Caco-2 (cell line): Measurements from ENCODE around the gene CRLF3. TPM values are rescaled to one million over a fixed set of nuclear protein-coding genes. Genes with fewer than 3 reads are reported as not detected.

Experiments used
- BruUV-seq: library from RNA; stranded (reverse); fragments of 400-500 nt; replicated peaks from 2 replicates; lab custom pipeline; 2021; lab: Mats Ljungman, UMichigan
- CTCF ChIA-PET: fragments of 300-600 bp; sonication (Branson Sonifier 250); formaldehyde crosslinking; loops from one replicate; lab custom pipeline; 2022; ENCODE audit warnings: antibody characterized with exemption; lab: Charles Lee
- POLR2A ChIA-PET: fragments of 300-600 bp; sonication (Branson Sonifier 250); formaldehyde crosslinking; loops from one replicate; lab custom pipeline; 2022; ENCODE audit warnings: antibody characterized with exemption; lab: Charles Lee
- DNase-seq, 2 experiments: peaks; one replicate each; pipeline versions ENCODE4 v3.0.0 to v3.0.0-alpha.2; 2020 to 2022
- H3K27me3 ChIP-seq: replicated peaks from 2 replicates; pipeline ENCODE4 v1.6.0; 2011; ENCODE audit warnings: low read length; ENCODE audit not compliant: control insufficient read depth, insufficient read depth
- H3K36me3 ChIP-seq: 2 replicates; pipeline ENCODE4 v1.5.1; 2011; ENCODE audit warnings: low read length; ENCODE audit not compliant: control insufficient read depth, insufficient read depth
- H3K4me1 ChIP-seq: fragments of 250-450 bp; sonication (Bioruptor Pico); 2 replicates; pipeline ENCODE4 v1.5.1; 2020; ENCODE audit warnings: mild to moderate bottlenecking
- H3K4me3 ChIP-seq: 2 replicates; pipeline ENCODE4 v1.5.1; 2011; ENCODE audit warnings: low read depth, mild to moderate bottlenecking, control low read depth, low read length
- H3K9me3 ChIP-seq: fragments of 250-450 bp; sonication (Bioruptor Pico); 2 replicates; pipeline ENCODE4 v1.5.1; 2020; ENCODE audit warnings: mild to moderate bottlenecking, moderate library complexity
- H3K27ac Mint-ChIP-seq: one replicate; pipeline ENCODE4 v1.8.0; 2022; ENCODE audit warnings: mixed read lengths; ENCODE audit not compliant: unreplicated experiment
- H3K27me3 Mint-ChIP-seq: one replicate; pipeline ENCODE4 v1.8.0; 2022; ENCODE audit warnings: mixed read lengths; ENCODE audit not compliant: insufficient read depth, unreplicated experiment
- H3K36me3 Mint-ChIP-seq: one replicate; pipeline ENCODE4 v1.8.0; 2022; ENCODE audit warnings: mild to moderate bottlenecking, mixed read lengths; ENCODE audit not compliant: insufficient read depth, unreplicated experiment
- H3K4me1 Mint-ChIP-seq: one replicate; pipeline ENCODE4 v1.8.0; 2022; ENCODE audit warnings: low read depth, mixed read lengths; ENCODE audit not compliant: unreplicated experiment
- H3K4me3 Mint-ChIP-seq: one replicate; pipeline ENCODE4 v1.8.0; 2022; ENCODE audit warnings: mild to moderate bottlenecking, moderate library complexity, mixed read lengths; ENCODE audit not compliant: unreplicated experiment
- H3K9me3 Mint-ChIP-seq: one replicate; pipeline ENCODE4 v1.8.0; 2022; ENCODE audit warnings: mixed read lengths; ENCODE audit not compliant: unreplicated experiment
- CTCF ChIP-seq, 2 experiments: fragments of 200-600 bp in 1 of 2; IDR thresholded peaks; 1 replicate in 1 of 2; 2 replicates in 1 of 2; pipeline versions ENCODE4 v1.5.1 to v1.8.0; 2011 to 2022; ENCODE audit warnings: antibody characterized with exemption in 1 of 2, control low read depth in 1 of 2, inconsistent platforms in 1 of 2, low read depth in 1 of 2, low read length in 1 of 2, mild to moderate bottlenecking in 1 of 2, moderate library complexity in 1 of 2; ENCODE audit not compliant: insufficient read depth in 1 of 2, severe bottlenecking in 1 of 2, unreplicated experiment in 1 of 2
- intact Hi-C: fragments of 100-400 bp; cut with micrococcal nuclease; formaldehyde crosslinking; loops from one replicate; pipeline ENCODE4 v1.10.0; 2022; ENCODE audit not compliant: unreplicated experiment
- total RNA-seq: library from RNA; stranded (reverse); gene quantifications from 2 replicates; pipeline ENCODE4 v1.2.3, GENCODE V29; 2022

The CRLF3 gene
- total RNA-seq, 1 experiment from 2014 or later = 16.3 TPM

DNA sequence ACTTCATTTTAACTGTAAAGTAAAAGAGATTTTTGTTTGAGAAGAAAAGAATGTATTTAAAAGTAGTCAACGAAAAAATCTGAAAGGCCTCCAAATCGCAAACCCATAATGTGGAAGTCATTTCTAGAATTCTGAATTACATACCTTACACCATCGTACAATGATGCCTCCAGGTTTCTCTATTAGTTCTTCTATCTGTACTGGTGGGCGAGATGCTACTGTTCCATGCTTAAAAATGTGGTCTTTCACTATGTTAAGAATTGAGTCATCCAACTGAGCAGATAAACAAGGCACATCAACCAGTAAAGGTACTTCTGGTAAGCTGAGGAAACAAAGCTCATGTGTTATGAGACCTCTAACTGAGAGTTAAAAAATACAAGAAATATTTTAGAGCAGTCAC is 28.5 kb downstream of the CRLF3 start:
- no peaks in the 10 kb centered on the region for H3K27me3 Mint-ChIP-seq
- Histone ChIP-seq H3K27me3 (no peaks in the 10 kb centered on the region), H3K4me1 (no peaks in the 10 kb centered on the region), H3K9me3 (no peaks in the 10 kb centered on the region), H3K4me3 (no peak overlapping the region), H3K36me3 (no peaks in the 10 kb centered on the region; the same call in 1 of the 2 replicates)
- no peak for TF ChIP-seq CTCF (IDR thresholded peaks at IDR 0.05; ENCODE audit: insufficient read depth in 1 of 2, low read depth in 1 of 2, low read length in 1 of 2, severe bottlenecking in 1 of 2, unreplicated experiment in 1 of 2)
- H3K4me3 Mint-ChIP-seq = no peak overlapping the region
- intact Hi-C loops = no loop called here
- H3K36me3 Mint-ChIP-seq = peaks cover 84% of the 10 kb centered on the region
- BruUV-seq = no TSS peak
- no peaks in the 10 kb centered on the region for H3K9me3 Mint-ChIP-seq
- CTCF ChIA-PET = no interaction called here
- H3K27ac Mint-ChIP-seq = no peak overlapping the region
- no peaks in the 10 kb centered on the region for H3K4me1 Mint-ChIP-seq
- POLR2A ChIA-PET = no interaction called here
- no peak for DNase-seq

GRCh38 chr17:30794372-30794771 is 30.1 kb downstream of the CRLF3 start:
- POLR2A ChIA-PET = interaction anchor here (0.6 kb wide), 1 partner anchor 66 kb away, joined by 4 read pairs; no protein-coding TSS in a partner anchor
- no TSS peak for BruUV-seq
- H3K27ac Mint-ChIP-seq = no peak overlapping the region

GRCh38 chr17:30793282-30793977 is 31.1 kb downstream of the CRLF3 start:
- H3K27me3 Mint-ChIP-seq = no peaks in the 10 kb centered on the region
- no peaks in the 10 kb centered on the region for H3K4me1 ChIP-seq
- no peak overlapping the region for H3K4me3 ChIP-seq
- no TSS peak for BruUV-seq
- no peak for DNase-seq
- no peak for TF ChIP-seq CTCF (IDR thresholded peaks at IDR 0.05; ENCODE audit: insufficient read depth in 1 of 2, low read depth in 1 of 2, low read length in 1 of 2, severe bottlenecking in 1 of 2, unreplicated experiment in 1 of 2)
- no peak overlapping the region for H3K27ac Mint-ChIP-seq
- H3K4me3 Mint-ChIP-seq = no peak overlapping the region
- no peaks in the 10 kb centered on the region for H3K9me3 Mint-ChIP-seq
- ChIA-PET POLR2A (no interaction called here), CTCF (no interaction called here)
- H3K36me3 Mint-ChIP-seq = peaks cover 96% of the 10 kb centered on the region
- H3K4me1 Mint-ChIP-seq = peaks cover 7% of the 10 kb centered on the region
- no peaks in the 10 kb centered on the region for H3K27me3 ChIP-seq
- H3K36me3 ChIP-seq = peaks cover 1% of the 10 kb centered on the region; the same call in 1 of the 2 replicates
- intact Hi-C loops = no loop called here
- no peaks in the 10 kb centered on the region for H3K9me3 ChIP-seq

More at GRCh38 chr17:30794372-30794771, 30.1 kb downstream of the CRLF3 start:
- CTCF ChIA-PET = no interaction called here
- intact Hi-C loops = no loop called here
- TF ChIP-seq CTCF (IDR thresholded peaks at IDR 0.05; ENCODE audit: insufficient read depth in 1 of 2, low read depth in 1 of 2, low read length in 1 of 2, severe bottlenecking in 1 of 2, unreplicated experiment in 1 of 2) = no peak
- Histone ChIP-seq H3K36me3 (peaks cover 1% of the 10 kb centered on the region; the same call in 1 of the 2 replicates), H3K4me3 (no peak overlapping the region), H3K9me3 (no peaks in the 10 kb centered on the region), H3K4me1 (no peaks in the 10 kb centered on the region), H3K27me3 (no peaks in the 10 kb centered on the region)
- no peak for DNase-seq
- no peaks in the 10 kb centered on the region for H3K9me3 Mint-ChIP-seq
- H3K36me3 Mint-ChIP-seq = peaks cover 89% of the 10 kb centered on the region
- no peak overlapping the region for H3K4me3 Mint-ChIP-seq
- H3K4me1 Mint-ChIP-seq = peaks cover 2% of the 10 kb centered on the region
- no peaks in the 10 kb centered on the region for H3K27me3 Mint-ChIP-seq
